Measurements from ENCODE around the gene ANLN. TPM values are rescaled to one million over a fixed set of nuclear protein-coding genes. Genes with fewer than 3 reads are reported as not detected.
"Not testable (repeated sequence)": the region's sequence is repeated elsewhere in the genome, so short reads cannot be mapped to it uniquely, and the experiment has no call there.

ANLN gene
- polyA plus RNA-seq, 1 experiment, result 34.0 TPM

- ChIA-PET POLR2A (no interaction called here), CTCF (interaction anchor here (0.8 to 1.5 kb wide), 4 partner anchors 34 to 726 kb away, joined by 3 to 9 read pairs (median 4); no protein-coding TSS in a partner anchor)
- no peak for DNase-seq (ENCODE audit: low read depth, low spot score)
- Histone ChIP-seq H3K27ac (ENCODE audit: low read depth, low read length) (no peak overlapping the region), H3K9me3 (ENCODE audit: control insufficient read depth, insufficient read depth, low read length) (no peaks in the 10 kb centered on the region), H3K27me3 (ENCODE audit: control insufficient read depth, insufficient read depth, low read length) (no peaks in the 10 kb centered on the region), H3K4me3 (ENCODE audit: low read depth, low read length) (no peak overlapping the region)
- no peak for TF ChIP-seq CTCF (IDR thresholded peaks at IDR 0.05; ENCODE audit: low read depth, low read length)
Observed at GRCh38 chr7:36474283-36475010, 84.8 kb downstream of the ANLN start.

- ChIA-PET POLR2A (no interaction called here), CTCF (interaction anchor here (1.1 to 1.4 kb wide), 2 partner anchors 195 to 196 kb away, joined by 4 to 9 read pairs; no protein-coding TSS in a partner anchor)
- no peak overlapping the region for H3K4me3 ChIP-seq (ENCODE audit: low read depth, low read length)
- H3K27me3 ChIP-seq (ENCODE audit: control insufficient read depth, insufficient read depth, low read length), result no peaks in the 10 kb centered on the region
- no peak overlapping the region for H3K27ac ChIP-seq (ENCODE audit: low read depth, low read length)
- DNase-seq (ENCODE audit: low read depth, low spot score), result no peak
- H3K9me3 ChIP-seq (ENCODE audit: control insufficient read depth, insufficient read depth, low read length), result no peaks in the 10 kb centered on the region
- no peak for TF ChIP-seq CTCF (IDR thresholded peaks at IDR 0.05; ENCODE audit: low read depth, low read length)
Observed at GRCh38 chr7:36475011-36475342, 85.3 kb downstream of the ANLN start.

- TF ChIP-seq CTCF (IDR thresholded peaks at IDR 0.05; ENCODE audit: low read depth, low read length), result no peak
- CTCF ChIA-PET, result interaction anchor here (1.1 kb wide), 1 partner anchor 196 kb away, joined by 4 read pairs; no protein-coding TSS in a partner anchor
- Histone ChIP-seq H3K27me3 (ENCODE audit: control insufficient read depth, insufficient read depth, low read length) (no peaks in the 10 kb centered on the region), H3K27ac (ENCODE audit: low read depth, low read length) (no peak overlapping the region), H3K4me3 (ENCODE audit: low read depth, low read length) (no peak overlapping the region), H3K9me3 (ENCODE audit: control insufficient read depth, insufficient read depth, low read length) (no peaks in the 10 kb centered on the region)
- DNase-seq (ENCODE audit: low read depth, low spot score), result no peak
- POLR2A ChIA-PET, result no interaction called here
Observed at GRCh38 chr7:36475381-36475780, 85.7 kb downstream of the ANLN start.

- CTCF ChIA-PET, result interaction anchor here (0.7 to 2.2 kb wide), 4 partner anchors 9 to 264 kb away, joined by 3 to 8 read pairs (median 6); no protein-coding TSS in a partner anchor
- DNase-seq (ENCODE audit: low read depth, low spot score), result no peak
- POLR2A ChIA-PET, result no interaction called here
- TF ChIP-seq CTCF (IDR thresholded peaks at IDR 0.05; ENCODE audit: low read depth, low read length), result no peak
- no peak overlapping the region for H3K27ac ChIP-seq (ENCODE audit: low read depth, low read length)
- H3K9me3 ChIP-seq (ENCODE audit: control insufficient read depth, insufficient read depth, low read length), result no peaks in the 10 kb centered on the region
- H3K27me3 ChIP-seq (ENCODE audit: control insufficient read depth, insufficient read depth, low read length), result peaks cover 11% of the 10 kb centered on the region
- no peak overlapping the region for H3K4me3 ChIP-seq (ENCODE audit: low read depth, low read length)
Observed at GRCh38 chr7:36478745-36479144, 89.1 kb downstream of the ANLN start.

GRCh38 chr7:36483853-36484252 is 94.2 kb downstream of the ANLN start:
- peaks cover 14% of the 10 kb centered on the region for H3K27me3 ChIP-seq (ENCODE audit: control insufficient read depth, insufficient read depth, low read length)
- DNase-seq (ENCODE audit: low read depth, low spot score); POLR2A ChIA-PET; H3K9me3 ChIP-seq (ENCODE audit: control insufficient read depth, insufficient read depth, low read length); H3K4me3 ChIP-seq (ENCODE audit: low read depth, low read length); H3K27ac ChIP-seq (ENCODE audit: low read depth, low read length): not testable (repeated sequence)
- CTCF ChIA-PET, result interaction anchor here (2.9 kb wide), 1 partner anchor 186 kb away, joined by 19 read pairs; no protein-coding TSS in a partner anchor
